NB4 (cell line): ENCODE measurements around the gene RPN1.

ENCODE experiments used
- DNase-seq: peaks from one replicate; pipeline ENCODE4 v3.0.0; 2010; ENCODE audit warnings: low read depth
- H3K4me3 ChIP-seq: one replicate; pipeline ENCODE4 v1.5.1; 2011; ENCODE audit warnings: mild to moderate bottlenecking, low read depth, low read length, moderate library complexity
- MAX ChIP-seq: IDR thresholded peaks from 2 replicates; pipeline ENCODE4 v1.6.1; 2011; ENCODE audit warnings: low read depth, low read length
- MYC ChIP-seq: IDR thresholded peaks from 2 replicates; pipeline ENCODE4 v1.6.1; 2011; ENCODE audit warnings: low read depth, low read length
- POLR2A ChIP-seq: IDR thresholded peaks from 2 replicates; pipeline ENCODE4 v1.6.1; 2011; ENCODE audit warnings: mild to moderate bottlenecking; ENCODE audit not compliant: insufficient read length; ENCODE audit errors: extremely low read depth
- TF ChIP-seq, protein P1 (sequence below): IDR thresholded peaks from one replicate; pipeline ENCODE4 v1.5.1; 2012; ENCODE audit warnings: low read depth, low read length

RPN1 gene

GRCh38 chr3:128581566-128581965 lies 69.1 kb downstream of the RPN1 start:
- DNase-seq: no peak
- no peak for TF ChIP-seq MYC
- TF ChIP-seq, protein P1, sequence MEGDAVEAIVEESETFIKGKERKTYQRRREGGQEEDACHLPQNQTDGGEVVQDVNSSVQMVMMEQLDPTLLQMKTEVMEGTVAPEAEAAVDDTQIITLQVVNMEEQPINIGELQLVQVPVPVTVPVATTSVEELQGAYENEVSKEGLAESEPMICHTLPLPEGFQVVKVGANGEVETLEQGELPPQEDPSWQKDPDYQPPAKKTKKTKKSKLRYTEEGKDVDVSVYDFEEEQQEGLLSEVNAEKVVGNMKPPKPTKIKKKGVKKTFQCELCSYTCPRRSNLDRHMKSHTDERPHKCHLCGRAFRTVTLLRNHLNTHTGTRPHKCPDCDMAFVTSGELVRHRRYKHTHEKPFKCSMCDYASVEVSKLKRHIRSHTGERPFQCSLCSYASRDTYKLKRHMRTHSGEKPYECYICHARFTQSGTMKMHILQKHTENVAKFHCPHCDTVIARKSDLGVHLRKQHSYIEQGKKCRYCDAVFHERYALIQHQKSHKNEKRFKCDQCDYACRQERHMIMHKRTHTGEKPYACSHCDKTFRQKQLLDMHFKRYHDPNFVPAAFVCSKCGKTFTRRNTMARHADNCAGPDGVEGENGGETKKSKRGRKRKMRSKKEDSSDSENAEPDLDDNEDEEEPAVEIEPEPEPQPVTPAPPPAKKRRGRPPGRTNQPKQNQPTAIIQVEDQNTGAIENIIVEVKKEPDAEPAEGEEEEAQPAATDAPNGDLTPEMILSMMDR: no peak
- TF ChIP-seq POLR2A: no peak
- TF ChIP-seq MAX: no peak
- H3K4me3 ChIP-seq: no peak overlapping the region

DNA sequence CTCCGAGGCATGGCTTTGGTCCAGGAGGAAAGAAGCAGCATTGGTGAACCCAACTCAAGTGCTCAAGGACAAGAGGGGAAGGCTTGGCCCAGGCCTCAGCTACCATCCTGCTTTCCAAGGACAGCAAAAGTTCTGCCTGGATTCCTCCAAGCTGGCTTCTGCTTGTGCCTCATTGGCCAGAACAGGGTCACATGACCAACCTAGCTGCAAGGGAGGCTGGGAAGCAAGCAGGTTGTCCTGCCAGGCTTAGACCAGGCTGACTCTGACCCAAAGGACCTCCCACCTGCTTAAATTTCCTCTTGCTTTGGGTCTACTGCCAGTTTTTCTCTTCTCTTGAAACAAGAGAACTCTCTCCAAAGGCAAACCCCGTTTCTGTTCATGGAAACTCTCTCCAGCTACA lies 70.7 kb downstream of the RPN1 start:
- no peak for DNase-seq
- no peak overlapping the region for H3K4me3 ChIP-seq
- TF ChIP-seq MAX (no peak), POLR2A (no peak), MYC (no peak)
- TF ChIP-seq, protein P1: no peak

- TF ChIP-seq, protein P1: no peak
- TF ChIP-seq POLR2A (no peak), MAX (no peak), MYC (no peak)
- DNase-seq: no peak
- H3K4me3 ChIP-seq: no peak overlapping the region
Observed at GRCh38 chr3:128578346-128578745, 72.3 kb downstream of the RPN1 start.

DNA sequence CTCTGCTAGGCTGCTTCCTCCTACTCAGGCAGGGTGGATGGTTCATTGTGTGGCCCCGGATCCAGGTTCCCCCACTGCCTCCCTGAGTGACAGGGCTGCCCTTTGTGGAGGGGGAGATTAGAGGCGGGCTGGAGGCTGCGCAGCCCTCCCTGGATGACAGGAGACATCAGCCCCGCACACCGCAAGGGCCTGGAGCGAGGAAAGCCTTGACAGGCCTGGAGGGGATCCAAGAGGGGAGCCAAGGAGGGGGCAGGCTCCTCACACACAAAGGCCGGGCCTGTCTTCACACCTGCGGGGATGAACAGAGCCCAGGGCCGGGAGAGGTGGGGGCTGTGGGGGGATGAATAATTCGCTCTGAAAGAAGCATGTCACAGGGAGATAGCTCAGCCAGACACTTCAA lies 72.9 kb downstream of the RPN1 start:
- TF ChIP-seq, protein P1: no peak
- TF ChIP-seq POLR2A (no peak), MAX (no peak), MYC (no peak)
- no peak overlapping the region for H3K4me3 ChIP-seq
- DNase-seq: no peak

DNA sequence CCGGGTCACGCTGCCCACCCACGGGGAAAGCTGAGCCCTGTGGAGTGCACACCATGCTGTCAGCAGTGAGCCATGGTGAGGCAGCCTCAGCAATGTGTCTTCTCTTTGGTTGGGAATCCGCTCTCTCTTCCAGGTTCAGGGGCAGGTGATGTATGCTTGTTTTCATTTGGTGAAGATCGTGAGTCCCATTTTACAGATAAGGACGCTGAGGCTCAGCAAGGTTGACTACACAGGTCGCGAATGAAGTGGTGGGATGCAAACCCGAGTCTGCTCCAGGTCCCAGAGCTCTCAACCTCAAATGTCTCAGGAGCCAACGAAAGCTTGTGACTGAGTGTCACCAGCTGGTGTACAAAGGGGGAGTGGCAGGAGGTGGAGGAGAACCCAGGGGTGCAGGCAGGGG lies 74.3 kb downstream of the RPN1 start:
- H3K4me3 ChIP-seq: no peak overlapping the region
- TF ChIP-seq POLR2A (no peak), MYC (no peak), MAX (no peak)
- TF ChIP-seq, protein P1: no peak
- no peak for DNase-seq

GRCh38 chr3:128575777-128576176 lies 74.8 kb downstream of the RPN1 start:
- H3K4me3 ChIP-seq: no peak overlapping the region
- TF ChIP-seq MYC (no peak), POLR2A (no peak), MAX (no peak)
- TF ChIP-seq, protein P1: no peak
- DNase-seq: no peak
